H9 (cell line): ENCODE data around the gene SLC16A14. TPM values are rescaled to one million over a fixed set of nuclear protein-coding genes. Genes with fewer than 3 reads are reported as not detected.

Experiments used
- DNase-seq: peaks from one replicate; pipeline ENCODE4 v3.0.0-alpha.2; 2017
- H2AFZ ChIP-seq: one replicate; pipeline ENCODE4 v1.6.1; 2013; ENCODE audit warnings: mild to moderate bottlenecking, low read length, control low read depth, moderate library complexity
- H2AK5ac ChIP-seq: 2 replicates; pipeline ENCODE4 v1.6.1; 2013; ENCODE audit warnings: low read length, control low read depth, mixed read lengths; ENCODE audit not compliant: insufficient read length
- H2BK120ac ChIP-seq: one replicate; pipeline ENCODE4 v1.6.1; 2013; ENCODE audit warnings: low read depth, mild to moderate bottlenecking, low read length, control low read depth, inconsistent platforms; ENCODE audit not compliant: poor library complexity, severe bottlenecking
- H2BK12ac ChIP-seq: 2 replicates; pipeline ENCODE4 v1.6.1; 2013; ENCODE audit warnings: low read length, control low read depth, mixed read lengths, low read depth; ENCODE audit not compliant: insufficient read length
- H2BK15ac ChIP-seq: 2 replicates; pipeline ENCODE4 v1.6.1; 2013; ENCODE audit warnings: low read depth, low read length, control low read depth
- H2BK20ac ChIP-seq: one replicate; pipeline ENCODE4 v1.6.1; 2013; ENCODE audit warnings: low read depth, mild to moderate bottlenecking, low read length, control low read depth, inconsistent platforms; ENCODE audit not compliant: poor library complexity, severe bottlenecking
- H2BK5ac ChIP-seq: 2 replicates; pipeline ENCODE4 v1.6.1; 2013; ENCODE audit warnings: low read length, control low read depth, mixed read lengths; ENCODE audit not compliant: insufficient read length
- H3K14ac ChIP-seq: 2 replicates; pipeline ENCODE4 v1.6.1; 2013; ENCODE audit warnings: low read length, control low read depth; ENCODE audit not compliant: insufficient read depth
- H3K18ac ChIP-seq: 2 replicates; pipeline ENCODE4 v1.6.1; 2013; ENCODE audit warnings: low read depth, mild to moderate bottlenecking, mixed read lengths, low read length, control low read depth; ENCODE audit not compliant: insufficient read length
- H3K23ac ChIP-seq: 2 replicates; pipeline ENCODE4 v1.6.1; 2013; ENCODE audit warnings: low read length, control low read depth, mixed read lengths, low read depth; ENCODE audit not compliant: insufficient read length
- H3K23me2 ChIP-seq: 2 replicates; pipeline ENCODE4 v1.6.1; 2013; ENCODE audit warnings: low read depth, mild to moderate bottlenecking, mixed read lengths, low read length, control low read depth; ENCODE audit not compliant: insufficient read length, poor library complexity, severe bottlenecking
- H3K27ac ChIP-seq: 2 replicates; pipeline ENCODE4 v1.5.1; 2013; ENCODE audit warnings: low read length, control low read depth, mixed read lengths, low read depth; ENCODE audit not compliant: insufficient read length
- H3K27me3 ChIP-seq: 2 replicates; pipeline ENCODE4 v1.6.1; 2013; ENCODE audit warnings: low read length, control low read depth, inconsistent platforms; ENCODE audit not compliant: insufficient read depth
- H3K4ac ChIP-seq: 2 replicates; pipeline ENCODE4 v1.6.1; 2013; ENCODE audit warnings: low read depth, mild to moderate bottlenecking, control low read depth, inconsistent platforms, low read length, moderate library complexity
- H3K4me1 ChIP-seq: 2 replicates; pipeline ENCODE4 v1.6.1; 2013; ENCODE audit warnings: low read length, control low read depth, inconsistent platforms; ENCODE audit not compliant: insufficient read depth
- H3K4me2 ChIP-seq: 2 replicates; pipeline ENCODE4 v1.6.1; 2013; ENCODE audit warnings: low read length, control low read depth, mixed read lengths; ENCODE audit not compliant: insufficient read length, insufficient read depth
- H3K56ac ChIP-seq: 2 replicates; pipeline ENCODE4 v1.6.1; 2013; ENCODE audit warnings: low read depth, mild to moderate bottlenecking, mixed read lengths, low read length, control low read depth; ENCODE audit not compliant: insufficient read length
- H3K79me1 ChIP-seq: 2 replicates; pipeline ENCODE4 v1.6.1; 2013; ENCODE audit warnings: low read depth, mild to moderate bottlenecking, moderate library complexity, low read length, control low read depth, inconsistent platforms; ENCODE audit not compliant: insufficient read depth, poor library complexity, severe bottlenecking
- H3K79me2 ChIP-seq: 2 replicates; pipeline ENCODE4 v1.6.1; 2013; ENCODE audit warnings: low read length, control low read depth, inconsistent platforms; ENCODE audit not compliant: insufficient read depth
- H3K9ac ChIP-seq: 2 replicates; pipeline ENCODE4 v1.6.1; 2013; ENCODE audit warnings: low read length, control low read depth, mixed read lengths; ENCODE audit not compliant: insufficient read length; ENCODE audit errors: extremely low read depth
- H3K9me3 ChIP-seq: one replicate; pipeline ENCODE4 v1.6.1; 2013; ENCODE audit warnings: low read depth, low read length, inconsistent platforms; ENCODE audit not compliant: control insufficient read depth
- H3T11ph ChIP-seq: one replicate; pipeline ENCODE4 v1.6.1; 2013; ENCODE audit warnings: mild to moderate bottlenecking, low read length, control low read depth, inconsistent platforms
- H4K20me1 ChIP-seq: one replicate; pipeline ENCODE4 v1.6.1; 2013; ENCODE audit not compliant: control insufficient read depth, insufficient read length, insufficient read depth
- H4K5ac ChIP-seq: 2 replicates; pipeline ENCODE4 v1.6.1; 2013; ENCODE audit warnings: low read depth, mild to moderate bottlenecking, mixed read lengths, low read length, control low read depth; ENCODE audit not compliant: insufficient read length
- H4K8ac ChIP-seq: replicated peaks from 2 replicates; pipeline ENCODE4 v1.6.1; 2013; ENCODE audit warnings: low read length, control low read depth, mixed read lengths, low read depth; ENCODE audit not compliant: insufficient read length
- H4K91ac ChIP-seq: 2 replicates; pipeline ENCODE4 v1.6.1; 2013; ENCODE audit warnings: low read depth, mild to moderate bottlenecking, moderate library complexity, mixed read lengths, low read length, control low read depth; ENCODE audit not compliant: insufficient read length
- H3K27ac Mint-ChIP-seq, 3 experiments: 2 replicates in 2 of 3; 3 replicates in 1 of 3; pipeline ENCODE4 v1.8.0; 2020 to 2021; ENCODE audit warnings: mixed read lengths in 3 of 3, mild to moderate bottlenecking in 1 of 3, moderate library complexity in 1 of 3
- H3K27me3 Mint-ChIP-seq: 2 replicates; pipeline ENCODE4 v1.8.0; 2021; ENCODE audit warnings: low read depth, mild to moderate bottlenecking, moderate library complexity, mixed read lengths
- H3K36me3 Mint-ChIP-seq, 3 experiments: 2 replicates in 2 of 3; 3 replicates in 1 of 3; pipeline ENCODE4 v1.8.0; 2020 to 2021; ENCODE audit warnings: low read depth in 3 of 3, mixed read lengths in 3 of 3; ENCODE audit not compliant: insufficient read depth in 1 of 3
- H3K4me1 Mint-ChIP-seq, 2 experiments: 2 replicates each; pipeline ENCODE4 v1.8.0; 2020; ENCODE audit warnings: mixed read lengths in 2 of 2
- H3K4me3 Mint-ChIP-seq, 2 experiments: 2 replicates in 1 of 2; 3 replicates in 1 of 2; pipeline ENCODE4 v1.8.0; 2020 to 2021; ENCODE audit warnings: mild to moderate bottlenecking in 2 of 2, mixed read lengths in 2 of 2, moderate library complexity in 1 of 2
- H3K9me3 Mint-ChIP-seq, 2 experiments: 2 replicates in 1 of 2; 3 replicates in 1 of 2; pipeline ENCODE4 v1.8.0; 2020; ENCODE audit warnings: mild to moderate bottlenecking in 2 of 2, mixed read lengths in 2 of 2, moderate library complexity in 1 of 2
- CTCF ChIP-seq: fragments of 200-600 bp; sonication (generic); conservative IDR thresholded peaks from 3 replicates; pipeline ENCODE4 v1.8.0; 2021; ENCODE audit warnings: antibody characterized with exemption, mild to moderate bottlenecking
- WGBS: extraction: QIAGEN DNeasy Blood & Tissue Kit; methylation state at CpG from one replicate; pipeline ENCODE4 v1.1.7; 2013; ENCODE audit warnings: missing lambda C conversion rate, low lambda C conversion rate, mixed read lengths; ENCODE audit not compliant: insufficient read length; ENCODE audit errors: extremely low coverage; 5-methylcytosine and 5-hydroxymethylcytosine counted together
- long read RNA-seq: library from polyadenylated mRNA; unstranded; transcript quantifications from one replicate; pipeline ENCODE4 v2.0.0, GENCODE V29; 2020
- total RNA-seq: library from RNA; stranded (reverse); gene quantifications from 2 replicates; pipeline ENCODE4 v1.2.1, GENCODE V29; 2021

Gene SLC16A14, protein sequence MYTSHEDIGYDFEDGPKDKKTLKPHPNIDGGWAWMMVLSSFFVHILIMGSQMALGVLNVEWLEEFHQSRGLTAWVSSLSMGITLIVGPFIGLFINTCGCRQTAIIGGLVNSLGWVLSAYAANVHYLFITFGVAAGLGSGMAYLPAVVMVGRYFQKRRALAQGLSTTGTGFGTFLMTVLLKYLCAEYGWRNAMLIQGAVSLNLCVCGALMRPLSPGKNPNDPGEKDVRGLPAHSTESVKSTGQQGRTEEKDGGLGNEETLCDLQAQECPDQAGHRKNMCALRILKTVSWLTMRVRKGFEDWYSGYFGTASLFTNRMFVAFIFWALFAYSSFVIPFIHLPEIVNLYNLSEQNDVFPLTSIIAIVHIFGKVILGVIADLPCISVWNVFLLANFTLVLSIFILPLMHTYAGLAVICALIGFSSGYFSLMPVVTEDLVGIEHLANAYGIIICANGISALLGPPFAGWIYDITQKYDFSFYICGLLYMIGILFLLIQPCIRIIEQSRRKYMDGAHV
- total RNA-seq = 0.61 and 1.1 TPM in 2 replicates
- long read RNA-seq, full-length matches to known transcripts = 5 of 9 reads
- long read RNA-seq, partial matches to known transcripts = 0 of 9 reads
- long read RNA-seq, other reads (novel, unspliced or antisense) = 4 of 9 reads

DNA sequence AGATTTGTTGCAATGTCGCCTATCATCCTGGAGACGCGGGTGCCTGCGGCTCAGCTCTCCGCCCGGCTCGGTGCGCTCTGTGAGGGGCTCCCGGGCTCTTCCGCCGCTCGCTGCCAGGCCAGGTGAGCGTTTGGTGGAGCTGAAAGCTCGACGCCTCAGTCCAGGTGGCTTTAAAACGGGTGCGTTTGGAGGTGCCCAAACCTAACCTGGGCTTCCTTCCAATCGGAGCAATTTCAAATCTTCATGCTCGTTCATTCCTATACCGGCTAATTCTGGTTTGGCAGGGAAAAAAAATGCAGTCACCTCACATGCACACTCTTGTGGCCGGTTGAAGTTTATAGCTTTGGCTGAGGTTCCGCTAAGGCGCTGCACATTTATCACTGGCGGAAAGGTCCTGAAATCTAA, at the start of gene SLC16A14:
SLC16A14 (minus strand) TSS at position 274 of the 405 bp plus-strand sequence. CDS start 9,572 bp downstream, outside the sequence.
- H3K27ac Mint-ChIP-seq = peak within 1 kb of the TSS in 1 of 3 experiments; percentile 92; a peak in 2 of 7 replicates

More for the DNA sequence above, at the start of gene SLC16A14:
- no peak within 1 kb of the TSS for H2BK15ac ChIP-seq
- H3T11ph ChIP-seq = no peak within 1 kb of the TSS
- peaks cover 0 to 16% (median 0%) of the 10 kb centered on the region in 3 experiments; a peak in 2 of 7 replicates for H3K36me3 Mint-ChIP-seq
- no peak within 1 kb of the TSS for H2AFZ ChIP-seq
- peak; percentile 53 for DNase-seq
- H3K4ac ChIP-seq = no peak within 1 kb of the TSS
- H4K91ac ChIP-seq = no peak within 1 kb of the TSS
- no peak within 1 kb of the TSS for H3K56ac ChIP-seq
- H3K27ac ChIP-seq = no peak within 1 kb of the TSS
- peaks cover 46% of the 10 kb centered on the region for H3K27me3 Mint-ChIP-seq
- H3K4me3 Mint-ChIP-seq = peak within 1 kb of the TSS; percentile 66 to 79
- H3K4me2 ChIP-seq = peak within 1 kb of the TSS; percentile 41
- H2BK12ac ChIP-seq = no peak within 1 kb of the TSS
- no peak within 1 kb of the TSS for H2AK5ac ChIP-seq
- peak within 1 kb of the TSS; percentile 52 for H3K9ac ChIP-seq
- peak within 1 kb of the TSS; percentile 73; the same call in 1 of the 2 replicates for H3K14ac ChIP-seq
- no peak within 1 kb of the TSS for H3K23ac ChIP-seq
- peaks cover 17% of the 10 kb centered on the region for H3K23me2 ChIP-seq
- no peak within 1 kb of the TSS for H4K8ac ChIP-seq
- H3K79me1 ChIP-seq = no peaks in the 10 kb centered on the region
- H3K9me3 ChIP-seq = no peaks in the 10 kb centered on the region
- no peak within 1 kb of the TSS for H4K5ac ChIP-seq
- no peak within 1 kb of the TSS for H2BK120ac ChIP-seq
- no peaks in the 10 kb centered on the region for H4K20me1 ChIP-seq
- peaks cover 8 to 10% of the 10 kb centered on the region in 2 experiments for H3K4me1 Mint-ChIP-seq
- H3K4me1 ChIP-seq = no peaks in the 10 kb centered on the region
- WGBS = no CpG with 5 or more reads among the region's 24 CpGs
- TF ChIP-seq CTCF = no peak
- H2BK20ac ChIP-seq = no peak within 1 kb of the TSS
- peaks cover 9% of the 10 kb centered on the region; the same call in 1 of the 2 replicates for H3K27me3 ChIP-seq
- H3K18ac ChIP-seq = peak within 1 kb of the TSS; percentile 67
- H3K9me3 Mint-ChIP-seq = peaks cover 0 to 11% of the 10 kb centered on the region in 2 experiments; a peak in 4 of 5 replicates
- H3K79me2 ChIP-seq = no peaks in the 10 kb centered on the region
- no peak within 1 kb of the TSS for H2BK5ac ChIP-seq
